HepG2 (cell line): Measurements from ENCODE around the gene BPIFA1. TPM values are rescaled to one million over a fixed set of nuclear protein-coding genes. Genes with fewer than 3 reads are reported as not detected.
A peak's percentile ranks its signal among the peaks of the same experiment; 100 is the strongest.

Source experiments
- HMGXB3 ChIP-seq: sonication (generic); formaldehyde crosslinking; IDR thresholded peaks from 2 replicates; pipeline ENCODE4 v1.4.0; 2020; ENCODE audit warnings: missing genetic modification reagents, borderline replicate concordance
- RFX5 ChIP-seq: IDR thresholded peaks from 2 replicates; pipeline ENCODE4 v1.6.1; 2011; ENCODE audit warnings: low read depth, low read length, improper control_type of control experiment
- SP4 ChIP-seq: sonication (generic); formaldehyde crosslinking; IDR thresholded peaks from 2 replicates; pipeline ENCODE4 v1.8.1; 2023; ENCODE audit warnings: mild to moderate bottlenecking, missing genetic modification reagents
- ZBTB43 ChIP-seq: sonication (generic); formaldehyde crosslinking; conservative IDR thresholded peaks from 2 replicates; pipeline ENCODE4 v1.4.0; 2020; ENCODE audit warnings: missing genetic modification reagents
- ZNF274 ChIP-seq: sonication (generic); formaldehyde crosslinking; IDR thresholded peaks from 2 replicates; pipeline ENCODE4 v1.5.1; 2020; ENCODE audit warnings: mild to moderate bottlenecking, missing genetic modification reagents
- ZNF512B ChIP-seq: sonication (generic); formaldehyde crosslinking; IDR thresholded peaks from 2 replicates; pipeline ENCODE4 v1.5.1; 2020; ENCODE audit warnings: missing genetic modification reagents, mild to moderate bottlenecking, borderline replicate concordance
- ZNF703 ChIP-seq: sonication (generic); formaldehyde crosslinking; IDR thresholded peaks from 2 replicates; pipeline ENCODE4 v1.5.1; 2020; ENCODE audit warnings: missing genetic modification reagents, mild to moderate bottlenecking, moderate library complexity, borderline replicate concordance
- polyA plus RNA-seq, 8 experiments: library from polyadenylated mRNA; depleted of rRNA in 3 of 8; stranded (reverse) in 7 of 8; unstranded in 1 of 8; fragments of >200 nt; fragmentation: Illumina TruSeq in 4 of 8; extraction: Trizol in 4 of 8; gene quantifications; 2 replicates each; pipeline versions ENCODE4 v1.2.1 to v1.2.3, GENCODE V29; 2011 to 2016; ENCODE audit warnings: low read depth in 4 of 8, missing spikeins in 1 of 8, mixed read lengths in 1 of 8; ENCODE audit not compliant: insufficient read depth in 1 of 8
- total RNA-seq, 5 experiments: library from RNA; depleted of rRNA; stranded (reverse); fragments of >200 nt; fragmentation: Illumina TruSeq; extraction: Trizol; gene quantifications; 2 replicates each; pipeline ENCODE4 v1.2.3, GENCODE V29; 2016; ENCODE audit warnings: low read depth in 1 of 5
- TF ChIP-seq, protein P1 (sequence below): sonication (generic); formaldehyde crosslinking; IDR thresholded peaks from 2 replicates; pipeline ENCODE4 v1.4.0; 2020; ENCODE audit warnings: low read depth, mild to moderate bottlenecking, missing genetic modification reagents
- TF ChIP-seq, protein P2 (sequence below): IDR thresholded peaks from 2 replicates; pipeline ENCODE4 v1.6.1; 2016; ENCODE audit warnings: low read depth, control low read depth
- TF ChIP-seq, protein P3 (sequence below): sonication (generic); formaldehyde crosslinking; IDR thresholded peaks from 2 replicates; pipeline ENCODE4 v1.4.0; 2020; ENCODE audit warnings: missing genetic modification reagents
- TF ChIP-seq, protein P4 (sequence below): IDR thresholded peaks from 2 replicates; pipeline ENCODE4 v1.6.1; 2016; ENCODE audit warnings: low read depth, borderline replicate concordance

The BPIFA1 gene
- total and polyA plus RNA-seq, 2 of the 13 experiments (the other 11 are each of a cell fraction or from before 2014, with no cell fraction given) = not detected

DNA sequence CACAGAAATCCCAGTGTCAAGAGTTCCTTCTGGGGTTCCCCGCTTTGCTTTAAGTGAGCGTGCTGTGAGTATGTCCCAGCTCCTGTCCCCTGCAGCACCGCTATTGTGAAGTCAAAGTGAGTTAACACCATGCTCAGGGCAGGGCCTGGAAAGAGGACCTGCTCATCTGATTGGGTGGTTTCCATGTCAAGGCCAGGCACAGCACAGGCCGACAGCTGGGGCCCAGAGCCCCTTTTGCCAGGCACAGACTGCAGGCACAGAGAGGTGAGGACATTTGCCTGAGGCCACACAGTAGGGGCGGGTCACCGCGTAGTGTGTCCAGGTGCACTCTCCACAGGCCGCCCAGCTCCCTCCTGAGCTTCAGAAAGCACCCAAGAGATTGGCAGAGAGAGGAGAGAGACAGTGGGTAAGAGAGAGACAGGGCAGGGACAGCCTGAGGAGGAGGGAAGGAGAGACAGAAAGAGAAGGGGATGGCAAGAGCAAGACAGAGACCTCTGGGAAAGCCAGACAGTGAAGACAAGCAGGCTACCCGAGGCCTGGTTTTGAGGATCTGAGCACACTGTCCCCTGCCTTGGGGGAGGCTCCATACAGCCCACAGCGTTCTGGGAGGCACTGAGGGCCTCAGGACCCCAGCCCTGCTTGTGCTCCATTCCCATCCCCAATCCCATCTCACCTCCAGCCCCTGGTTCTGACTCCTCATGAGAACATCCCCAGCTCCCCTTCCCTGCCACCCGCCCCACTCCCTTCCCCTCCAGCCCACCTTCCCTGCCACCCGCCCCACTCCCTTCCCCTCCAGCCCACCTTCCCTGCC, 40.7 kb downstream of the BPIFA1 start (continued):
- TF ChIP-seq ZNF274 (CRISPR knock-in tag) = 0 out of 2 replicates have a peak, but pooled peaks have one; percentile 28
- TF ChIP-seq ZBTB43 (CRISPR knock-in tag) = 0 out of 2 replicates have a peak, but pooled peaks have one; percentile 47
- TF ChIP-seq HMGXB3 (CRISPR knock-in tag) = 0 out of 2 replicates have a peak, but pooled peaks have one; percentile 41
- no peak for TF ChIP-seq SP4 (CRISPR knock-in tag)
- TF ChIP-seq, protein P1, sequence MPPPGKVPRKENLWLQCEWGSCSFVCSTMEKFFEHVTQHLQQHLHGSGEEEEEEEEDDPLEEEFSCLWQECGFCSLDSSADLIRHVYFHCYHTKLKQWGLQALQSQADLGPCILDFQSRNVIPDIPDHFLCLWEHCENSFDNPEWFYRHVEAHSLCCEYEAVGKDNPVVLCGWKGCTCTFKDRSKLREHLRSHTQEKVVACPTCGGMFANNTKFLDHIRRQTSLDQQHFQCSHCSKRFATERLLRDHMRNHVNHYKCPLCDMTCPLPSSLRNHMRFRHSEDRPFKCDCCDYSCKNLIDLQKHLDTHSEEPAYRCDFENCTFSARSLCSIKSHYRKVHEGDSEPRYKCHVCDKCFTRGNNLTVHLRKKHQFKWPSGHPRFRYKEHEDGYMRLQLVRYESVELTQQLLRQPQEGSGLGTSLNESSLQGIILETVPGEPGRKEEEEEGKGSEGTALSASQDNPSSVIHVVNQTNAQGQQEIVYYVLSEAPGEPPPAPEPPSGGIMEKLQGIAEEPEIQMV (CRISPR knock-in tag) = no peak
- no peak for TF ChIP-seq ZNF703 (CRISPR knock-in tag)
- TF ChIP-seq, protein P2, sequence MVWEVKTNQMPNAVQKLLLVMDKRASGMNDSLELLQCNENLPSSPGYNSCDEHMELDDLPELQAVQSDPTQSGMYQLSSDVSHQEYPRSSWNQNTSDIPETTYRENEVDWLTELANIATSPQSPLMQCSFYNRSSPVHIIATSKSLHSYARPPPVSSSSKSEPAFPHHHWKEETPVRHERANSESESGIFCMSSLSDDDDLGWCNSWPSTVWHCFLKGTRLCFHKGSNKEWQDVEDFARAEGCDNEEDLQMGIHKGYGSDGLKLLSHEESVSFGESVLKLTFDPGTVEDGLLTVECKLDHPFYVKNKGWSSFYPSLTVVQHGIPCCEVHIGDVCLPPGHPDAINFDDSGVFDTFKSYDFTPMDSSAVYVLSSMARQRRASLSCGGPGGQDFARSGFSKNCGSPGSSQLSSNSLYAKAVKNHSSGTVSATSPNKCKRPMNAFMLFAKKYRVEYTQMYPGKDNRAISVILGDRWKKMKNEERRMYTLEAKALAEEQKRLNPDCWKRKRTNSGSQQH = no peak
- TF ChIP-seq, protein P3, sequence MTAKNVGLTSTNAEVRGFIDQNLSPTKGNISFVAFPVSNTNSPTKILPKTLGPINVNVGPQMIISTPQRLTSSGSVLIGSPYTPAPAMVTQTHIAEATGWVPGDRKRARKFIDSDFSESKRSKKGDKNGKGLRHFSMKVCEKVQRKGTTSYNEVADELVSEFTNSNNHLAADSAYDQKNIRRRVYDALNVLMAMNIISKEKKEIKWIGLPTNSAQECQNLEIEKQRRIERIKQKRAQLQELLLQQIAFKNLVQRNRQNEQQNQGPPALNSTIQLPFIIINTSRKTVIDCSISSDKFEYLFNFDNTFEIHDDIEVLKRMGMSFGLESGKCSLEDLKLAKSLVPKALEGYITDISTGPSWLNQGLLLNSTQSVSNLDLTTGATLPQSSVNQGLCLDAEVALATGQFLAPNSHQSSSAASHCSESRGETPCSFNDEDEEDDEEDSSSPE (CRISPR knock-in tag) = no peak
- no peak for TF ChIP-seq ZNF512B
- no peak for TF ChIP-seq RFX5
- TF ChIP-seq, protein P4, sequence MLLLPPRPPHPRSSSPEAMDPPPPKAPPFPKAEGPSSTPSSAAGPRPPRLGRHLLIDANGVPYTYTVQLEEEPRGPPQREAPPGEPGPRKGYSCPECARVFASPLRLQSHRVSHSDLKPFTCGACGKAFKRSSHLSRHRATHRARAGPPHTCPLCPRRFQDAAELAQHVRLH (CRISPR knock-in tag) = peak; percentile 54; the same call in 1 of the 2 replicates
